Retina (tissue), 1 donor: ENCODE results near the gene HDDC3.

Experiments used
- DNase-seq: peaks from one replicate; pipeline ENCODE4 v3.0.0-alpha.2; 2016

HDDC3 gene

DNA sequence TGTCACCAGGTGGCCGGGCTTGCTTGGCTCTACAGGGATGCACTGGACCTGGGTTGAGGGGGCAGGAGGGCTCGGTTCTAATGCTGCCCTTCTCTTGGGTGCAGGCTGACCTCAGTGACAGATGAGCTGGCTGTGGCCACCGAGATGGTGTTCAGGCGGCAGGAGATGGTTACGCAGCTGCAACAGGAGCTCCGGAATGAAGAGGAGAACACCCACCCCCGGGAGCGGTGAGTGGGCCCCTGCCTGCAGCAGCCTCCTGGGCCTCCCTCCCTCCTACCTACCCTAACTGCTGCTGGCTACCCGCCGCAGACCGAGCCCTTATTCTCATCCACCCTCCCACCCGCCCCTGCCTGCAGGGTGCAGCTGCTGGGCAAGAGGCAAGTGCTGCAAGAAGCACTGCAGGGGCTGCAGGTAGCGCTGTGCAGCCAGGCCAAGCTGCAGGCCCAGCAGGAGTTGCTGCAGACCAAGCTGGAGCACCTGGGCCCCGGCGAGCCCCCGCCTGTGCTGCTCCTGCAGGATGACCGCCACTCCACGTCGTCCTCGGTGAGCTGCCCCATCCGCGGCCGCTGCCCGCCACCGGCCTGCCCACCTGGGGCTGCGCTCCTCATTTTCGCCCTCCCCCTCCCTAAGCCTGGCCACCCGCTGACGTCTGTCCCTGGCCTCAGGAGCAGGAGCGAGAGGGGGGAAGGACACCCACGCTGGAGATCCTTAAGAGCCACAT, 42.5 kb downstream of the HDDC3 start:
- no peak for DNase-seq

DNA sequence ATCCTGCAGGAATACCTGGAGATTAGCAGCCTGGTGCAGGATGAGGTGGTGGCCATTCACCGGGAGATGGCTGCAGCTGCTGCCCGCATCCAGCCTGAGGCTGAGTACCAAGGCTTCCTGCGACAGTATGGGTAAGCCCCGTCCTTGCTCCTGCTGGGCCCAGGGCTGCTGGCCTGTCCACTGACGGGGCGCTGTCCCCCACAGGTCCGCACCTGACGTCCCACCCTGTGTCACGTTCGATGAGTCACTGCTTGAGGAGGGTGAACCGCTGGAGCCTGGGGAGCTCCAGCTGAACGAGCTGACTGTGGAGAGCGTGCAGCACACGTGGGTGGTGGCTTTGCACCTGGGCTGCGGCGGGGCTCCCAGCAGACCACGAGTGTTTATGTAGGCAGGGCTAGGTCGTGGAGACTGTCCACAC, 43.0 kb downstream of the HDDC3 start:
- DNase-seq = no peak

DNA sequence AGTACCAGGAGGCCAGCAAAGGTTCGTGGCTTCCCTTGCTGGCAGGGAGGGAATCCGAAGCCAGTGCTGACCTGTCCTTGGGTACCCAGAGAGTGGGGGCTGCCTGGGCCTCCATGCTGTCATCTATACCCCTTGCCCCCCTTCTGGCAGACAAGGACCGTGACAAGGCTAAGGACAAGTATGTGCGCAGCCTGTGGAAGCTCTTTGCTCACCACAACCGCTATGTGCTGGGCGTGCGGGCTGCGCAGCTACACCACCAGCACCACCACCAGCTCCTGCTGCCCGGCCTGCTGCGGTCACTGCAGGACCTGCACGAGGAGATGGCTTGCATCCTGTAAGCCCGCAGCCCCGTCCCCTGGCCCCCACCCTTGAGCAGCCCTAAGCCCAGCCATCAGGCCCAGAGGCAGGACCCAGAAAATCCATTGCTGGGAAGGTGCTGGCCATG, 45.3 kb downstream of the HDDC3 start:
- DNase-seq = no peak

DNA sequence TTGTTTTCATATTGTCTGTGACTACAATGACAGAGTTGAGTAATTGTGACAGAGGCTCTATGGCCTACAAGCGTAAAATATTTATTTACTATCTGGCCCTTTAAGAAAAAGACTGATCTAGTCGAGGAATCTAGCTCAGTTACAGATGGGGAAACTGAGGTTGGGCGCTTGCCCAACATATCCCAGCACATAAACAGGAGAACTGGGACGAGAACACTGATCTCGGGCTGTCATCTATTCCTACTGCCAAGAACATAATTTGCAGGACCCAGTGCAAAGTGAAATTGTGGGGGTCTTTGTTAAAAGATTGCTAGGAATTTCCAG, 46.1 kb downstream of the HDDC3 start:
- DNase-seq = no peak

DNA sequence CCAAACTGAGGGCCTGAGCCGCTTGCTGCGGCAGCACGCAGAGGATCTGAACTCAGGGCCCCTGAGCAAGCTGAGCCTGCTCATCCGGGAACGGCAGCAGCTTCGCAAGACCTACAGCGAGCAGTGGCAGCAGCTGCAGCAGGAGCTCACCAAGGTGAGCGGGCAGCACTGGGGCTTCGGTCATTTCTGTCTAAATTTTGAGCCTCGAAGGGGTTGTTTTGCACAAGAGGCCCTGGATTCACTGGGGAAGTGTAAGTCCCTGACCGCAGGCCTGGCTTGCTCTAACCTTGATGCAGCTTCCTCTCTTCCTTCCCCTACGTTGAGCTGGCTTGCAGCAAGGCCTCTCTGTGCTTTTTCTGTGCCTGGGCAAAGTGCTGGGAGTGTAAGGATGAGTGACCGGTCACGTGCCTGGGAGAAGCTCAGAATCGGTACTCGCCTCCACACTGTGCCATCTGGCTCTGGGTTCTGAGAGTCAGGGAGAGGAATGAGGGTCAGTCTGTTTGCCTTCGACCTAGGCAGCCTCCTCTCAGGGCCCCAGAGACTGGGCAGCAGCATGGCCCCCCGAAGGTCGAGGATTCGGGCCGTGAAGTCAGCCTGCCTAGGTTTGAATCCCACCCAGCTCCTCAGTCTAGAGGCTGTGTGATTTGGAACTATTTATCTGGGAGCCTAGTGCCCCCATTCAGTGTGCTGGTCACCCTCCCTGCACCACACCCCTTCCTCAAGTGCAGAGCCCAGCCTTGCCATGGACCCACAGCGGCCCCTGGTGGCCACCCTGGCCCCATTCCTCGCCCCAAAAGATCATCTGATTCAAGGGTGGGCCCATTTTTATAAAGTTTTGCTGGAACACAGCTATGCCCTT, 46.7 kb downstream of the HDDC3 start:
- DNase-seq = peak; percentile 88

DNA sequence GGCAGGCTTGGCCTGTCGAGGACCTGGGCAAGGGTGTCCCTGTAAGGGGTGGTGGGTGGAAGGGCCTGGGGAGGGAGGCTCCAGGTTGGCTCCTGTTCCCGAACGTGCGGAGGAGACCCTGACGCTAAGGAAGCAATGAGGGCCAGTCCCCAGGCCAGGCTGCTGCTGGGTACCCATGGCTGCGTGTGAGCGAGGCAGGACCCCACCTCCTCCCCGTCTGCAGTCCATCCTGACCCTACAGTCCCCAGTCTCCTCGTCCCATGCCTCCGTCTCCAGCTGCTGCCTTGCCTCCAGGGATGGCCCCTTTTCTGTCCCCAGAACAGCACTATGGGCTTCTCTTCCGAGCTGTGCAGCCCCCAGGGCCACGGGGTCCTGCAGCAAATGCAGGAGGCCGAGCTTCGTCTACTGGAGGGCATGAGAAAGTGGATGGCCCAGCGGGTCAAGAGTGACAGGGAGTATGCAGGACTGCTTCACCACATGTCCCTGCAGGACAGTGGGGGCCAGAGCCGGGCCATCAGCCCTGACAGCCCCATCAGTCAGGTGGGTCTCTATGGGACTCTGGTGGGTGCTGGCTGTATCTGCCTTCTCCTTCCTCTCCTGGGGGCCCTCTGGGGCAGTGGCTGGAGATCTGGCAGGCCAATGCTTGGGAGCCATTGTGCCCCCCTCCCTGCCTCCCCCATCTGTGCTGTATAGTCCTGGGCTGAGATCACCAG, 47.5 kb downstream of the HDDC3 start:
- peak; percentile 59 for DNase-seq

DNA sequence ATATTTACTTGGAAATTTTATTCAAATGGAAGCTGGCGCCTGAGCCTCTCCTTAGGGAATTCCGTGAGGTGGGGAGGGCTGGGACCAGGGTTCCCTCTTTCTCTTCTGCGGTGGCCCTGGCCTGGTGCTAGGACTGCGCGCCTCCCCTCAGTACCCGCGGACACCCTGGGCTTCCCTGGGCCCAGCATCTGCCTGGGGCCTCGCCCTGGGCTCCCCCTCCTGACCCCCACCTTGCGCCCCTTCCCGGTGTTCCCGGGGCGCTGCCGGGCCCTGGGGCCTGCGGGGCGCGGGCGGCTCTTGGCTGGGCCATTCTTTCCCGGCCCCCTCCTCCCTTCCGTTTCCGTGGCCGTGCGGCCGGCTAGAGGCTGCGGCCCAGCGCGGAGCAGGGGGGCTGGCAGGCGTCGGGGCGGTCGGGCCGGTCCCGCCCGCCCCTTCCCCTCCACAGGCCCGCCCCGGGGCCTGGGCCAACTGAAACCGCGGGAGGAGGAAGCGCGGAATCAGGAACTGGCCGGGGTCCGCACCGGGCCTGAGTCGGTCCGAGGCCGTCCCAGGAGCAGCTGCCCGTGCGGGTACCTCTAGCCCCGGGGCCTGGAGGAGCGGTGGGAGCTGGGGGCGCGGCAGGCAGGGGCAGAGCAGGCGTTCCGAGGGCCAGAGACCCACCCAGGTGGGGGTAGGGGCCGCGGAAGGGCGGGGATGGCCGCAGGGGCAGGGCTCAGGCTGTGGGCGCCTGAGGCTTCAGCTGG, 48.2 kb downstream of the HDDC3 start, which contains the start of gene FES:
FES (plus strand) TSS at position 529 of the 743 bp plus-strand sequence. CDS start 542 bp downstream, outside the sequence.
- peak; percentile 66 for DNase-seq

DNA sequence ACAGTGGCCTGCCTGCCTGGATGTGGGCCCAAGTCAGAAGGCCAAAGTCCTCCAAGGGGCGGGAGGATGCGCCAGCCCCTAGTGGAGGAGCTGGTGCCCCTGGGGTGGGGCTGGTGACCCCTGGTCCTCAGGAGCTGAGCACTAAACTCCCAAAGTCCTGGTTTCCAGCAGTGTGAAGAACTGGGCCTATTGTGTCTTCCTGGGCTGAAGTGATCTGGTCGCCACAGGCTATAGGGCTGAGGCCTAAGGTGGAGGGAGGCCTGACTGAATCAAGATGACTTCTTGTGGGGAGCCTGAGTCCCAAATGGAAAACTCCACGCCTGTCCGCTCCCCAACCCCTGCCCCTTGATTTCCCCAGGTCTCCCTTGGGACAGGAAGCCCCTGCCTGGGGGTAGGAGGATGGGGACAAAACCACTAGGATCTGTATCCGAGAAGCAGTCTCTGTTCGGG, 48.8 kb downstream of the HDDC3 start:
- peak; percentile 43 for DNase-seq

DNA sequence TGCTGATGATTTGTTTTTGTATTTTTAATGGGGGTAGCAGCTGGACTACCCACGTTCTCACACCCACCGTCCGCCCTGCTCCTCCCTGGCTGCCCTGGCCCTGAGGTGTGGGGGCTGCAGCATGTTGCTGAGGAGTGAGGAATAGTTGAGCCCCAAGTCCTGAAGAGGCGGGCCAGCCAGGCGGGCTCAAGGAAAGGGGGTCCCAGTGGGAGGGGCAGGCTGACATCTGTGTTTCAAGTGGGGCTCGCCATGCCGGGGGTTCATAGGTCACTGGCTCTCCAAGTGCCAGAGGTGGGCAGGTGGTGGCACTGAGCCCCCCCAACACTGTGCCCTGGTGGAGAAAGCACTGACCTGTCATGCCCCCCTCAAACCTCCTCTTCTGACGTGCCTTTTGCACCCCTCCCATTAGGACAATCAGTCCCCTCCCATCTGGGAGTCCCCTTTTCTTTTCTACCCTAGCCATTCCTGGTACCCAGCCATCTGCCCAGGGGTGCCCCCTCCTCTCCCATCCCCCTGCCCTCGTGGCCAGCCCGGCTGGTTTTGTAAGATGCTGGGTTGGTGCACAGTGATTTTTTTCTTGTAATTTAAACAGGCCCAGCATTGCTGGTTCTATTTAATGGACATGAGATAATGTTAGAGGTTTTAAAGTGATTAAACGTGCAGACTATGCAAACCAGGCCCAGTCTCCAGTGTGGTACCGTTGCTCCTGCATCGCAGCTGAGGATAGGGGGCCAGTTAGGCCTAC, 49.4 kb downstream of the HDDC3 start:
- no peak for DNase-seq

DNA sequence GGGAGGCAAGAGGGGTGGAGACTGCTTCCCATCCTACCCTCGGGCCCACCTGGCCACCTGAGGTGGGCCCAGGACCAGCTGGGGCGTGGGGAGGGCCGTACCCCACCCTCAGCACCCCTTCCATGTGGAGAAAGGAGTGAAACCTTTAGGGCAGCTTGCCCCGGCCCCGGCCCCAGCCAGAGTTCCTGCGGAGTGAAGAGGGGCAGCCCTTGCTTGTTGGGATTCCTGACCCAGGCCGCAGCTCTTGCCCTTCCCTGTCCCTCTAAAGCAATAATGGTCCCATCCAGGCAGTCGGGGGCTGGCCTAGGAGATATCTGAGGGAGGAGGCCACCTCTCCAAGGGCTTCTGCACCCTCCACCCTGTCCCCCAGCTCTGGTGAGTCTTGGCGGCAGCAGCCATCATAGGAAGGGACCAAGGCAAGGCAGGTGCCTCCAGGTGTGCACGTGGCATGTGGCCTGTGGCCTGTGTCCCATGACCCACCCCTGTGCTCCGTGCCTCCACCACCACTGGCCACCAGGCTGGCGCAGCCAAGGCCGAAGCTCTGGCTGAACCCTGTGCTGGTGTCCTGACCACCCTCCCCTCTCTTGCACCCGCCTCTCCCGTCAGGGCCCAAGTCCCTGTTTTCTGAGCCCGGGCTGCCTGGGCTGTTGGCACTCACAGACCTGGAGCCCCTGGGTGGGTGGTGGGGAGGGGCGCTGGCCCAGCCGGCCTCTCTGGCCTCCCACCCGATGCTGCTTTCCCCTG, 50.2 kb downstream of the HDDC3 start:
- no peak for DNase-seq

DNA sequence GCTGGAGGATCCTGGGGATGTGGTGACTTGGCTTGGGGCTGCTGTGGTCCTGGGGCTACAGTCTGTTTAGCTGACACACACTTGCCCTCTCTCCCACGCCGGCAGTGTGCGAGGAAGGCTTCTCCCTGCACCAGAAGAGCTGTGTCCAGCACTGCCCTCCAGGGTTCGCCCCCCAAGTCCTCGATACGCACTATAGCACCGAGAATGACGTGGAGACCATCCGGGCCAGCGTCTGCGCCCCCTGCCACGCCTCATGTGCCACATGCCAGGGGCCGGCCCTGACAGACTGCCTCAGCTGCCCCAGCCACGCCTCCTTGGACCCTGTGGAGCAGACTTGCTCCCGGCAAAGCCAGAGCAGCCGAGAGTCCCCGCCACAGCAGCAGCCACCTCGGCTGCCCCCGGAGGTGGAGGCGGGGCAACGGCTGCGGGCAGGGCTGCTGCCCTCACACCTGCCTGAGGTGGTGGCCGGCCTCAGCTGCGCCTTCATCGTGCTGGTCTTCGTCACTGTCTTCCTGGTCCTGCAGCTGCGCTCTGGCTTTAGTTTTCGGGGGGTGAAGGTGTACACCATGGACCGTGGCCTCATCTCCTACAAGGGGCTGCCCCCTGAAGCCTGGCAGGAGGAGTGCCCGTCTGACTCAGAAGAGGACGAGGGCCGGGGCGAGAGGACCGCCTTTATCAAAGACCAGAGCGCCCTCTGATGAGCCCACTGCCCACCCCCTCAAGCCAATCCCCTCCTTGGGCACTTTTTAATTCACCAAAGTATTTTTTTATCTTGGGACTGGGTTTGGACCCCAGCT, 51.0 kb downstream of the HDDC3 start:
- DNase-seq = no peak

DNA sequence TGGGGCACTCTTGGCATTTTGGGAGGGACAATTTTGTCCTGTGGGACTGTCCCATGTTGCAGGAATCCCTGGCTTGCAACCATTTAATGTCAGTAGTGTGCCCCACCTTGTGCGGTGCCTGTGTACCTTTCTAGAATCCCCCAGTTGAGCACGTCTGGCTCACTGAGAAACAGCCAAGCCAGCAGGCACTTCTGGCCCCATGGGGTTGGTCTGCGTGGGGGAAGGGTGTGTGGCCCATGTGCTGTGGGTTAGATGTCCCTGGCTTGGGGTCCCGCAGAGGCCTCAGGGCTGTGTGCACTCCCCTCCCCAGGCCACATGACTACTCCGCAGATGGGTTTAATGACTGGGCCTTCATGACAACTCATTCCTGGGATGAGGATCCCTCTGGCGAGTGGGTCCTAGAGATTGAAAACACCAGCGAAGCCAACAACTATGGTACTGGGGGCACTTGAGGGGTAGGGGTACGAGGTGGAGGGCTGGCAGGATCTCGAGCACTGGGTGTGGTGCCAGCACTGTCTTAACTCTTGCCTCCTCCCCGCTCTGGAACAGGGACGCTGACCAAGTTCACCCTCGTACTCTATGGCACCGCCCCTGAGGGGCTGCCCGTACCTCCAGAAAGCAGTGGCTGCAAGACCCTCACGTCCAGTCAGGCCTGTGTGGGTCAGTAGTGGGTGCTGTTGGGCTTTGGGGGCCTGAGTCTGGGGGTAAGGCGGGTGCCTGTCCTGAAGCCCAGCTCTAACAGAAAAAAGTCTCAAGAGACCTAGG, 51.8 kb downstream of the HDDC3 start:
- DNase-seq = no peak
